HepG2 (cell line): Measurements from ENCODE around the gene NIPAL3.

Experiments
- ATF1 ChIP-seq: IDR thresholded peaks from 2 replicates; pipeline ENCODE4 v1.6.1; 2016; ENCODE audit warnings: mild to moderate bottlenecking, control low read depth
- CHD4 ChIP-seq: fragments of 200-600 bp; sonication (generic); IDR thresholded peaks from 2 replicates; pipeline ENCODE4 v1.7.0; 2017; ENCODE audit warnings: mild to moderate bottlenecking, low read length, borderline replicate concordance
- ETV5 ChIP-seq: IDR thresholded peaks from 2 replicates; pipeline ENCODE4 v1.6.1; 2018; ENCODE audit warnings: missing biosample characterization, missing genetic modification reagents, inconsistent platforms, borderline replicate concordance
- FOXJ3 ChIP-seq: sonication (generic); formaldehyde crosslinking; IDR thresholded peaks from 2 replicates; pipeline ENCODE4 v1.4.0; 2020; ENCODE audit warnings: missing genetic modification reagents, mild to moderate bottlenecking, borderline replicate concordance
- HDAC2 ChIP-seq: sonication (generic); formaldehyde crosslinking; IDR thresholded peaks from 2 replicates; pipeline ENCODE4 v1.4.0; 2020; ENCODE audit warnings: missing genetic modification reagents
- NCOA1 ChIP-seq: sonication (generic); formaldehyde crosslinking; IDR thresholded peaks from 2 replicates; pipeline ENCODE4 v1.9.0; 2021; ENCODE audit warnings: missing genetic modification reagents
- POLR2AphosphoS5 ChIP-seq: IDR thresholded peaks from 2 replicates; pipeline ENCODE4 v1.6.1; 2012; ENCODE audit warnings: low read depth, low read length
- SRSF1 ChIP-seq: fragments of 200-400 bp; formaldehyde crosslinking; optimal IDR thresholded peaks from 2 replicates; pipeline ENCODE3; 2017; ENCODE audit warnings: mild to moderate bottlenecking, low read depth, low read length, moderate library complexity
- ZBTB8A ChIP-seq: sonication (generic); formaldehyde crosslinking; IDR thresholded peaks from 2 replicates; pipeline ENCODE4 v1.4.0; 2020; ENCODE audit warnings: mild to moderate bottlenecking, low read depth, missing genetic modification reagents, borderline replicate concordance
- ZNF12 ChIP-seq: sonication (generic); formaldehyde crosslinking; IDR thresholded peaks from 2 replicates; pipeline ENCODE4 v1.5.0; 2020; ENCODE audit warnings: missing genetic modification reagents
- ZNF282 ChIP-seq: fragments of 450-650 bp; IDR thresholded peaks from 2 replicates; pipeline ENCODE4 v1.6.1; 2018; ENCODE audit not compliant: partially characterized antibody
- ZNF510 ChIP-seq: sonication (generic); formaldehyde crosslinking; IDR thresholded peaks from 2 replicates; pipeline ENCODE4 v1.4.0; 2020; ENCODE audit warnings: low read depth, mild to moderate bottlenecking, missing genetic modification reagents
- TF ChIP-seq, protein P1 (sequence below): sonication (generic); formaldehyde crosslinking; IDR thresholded peaks from 2 replicates; pipeline ENCODE4 v1.5.0; 2020; ENCODE audit warnings: mild to moderate bottlenecking, missing genetic modification reagents, moderate library complexity

- TF ChIP-seq POLR2AphosphoS5 (no peak), ZNF510 (CRISPR knock-in tag) (no peak), ZNF12 (CRISPR knock-in tag) (no peak), CHD4 (no peak), ZNF282 (no peak), FOXJ3 (CRISPR knock-in tag) (no peak), ATF1 (no peak), NCOA1 (no peak), ETV5 (CRISPR knock-in tag) (no peak), ZBTB8A (CRISPR knock-in tag) (no peak), SRSF1 (no peak), HDAC2 (CRISPR knock-in tag) (no peak)
- TF ChIP-seq, protein P1, sequence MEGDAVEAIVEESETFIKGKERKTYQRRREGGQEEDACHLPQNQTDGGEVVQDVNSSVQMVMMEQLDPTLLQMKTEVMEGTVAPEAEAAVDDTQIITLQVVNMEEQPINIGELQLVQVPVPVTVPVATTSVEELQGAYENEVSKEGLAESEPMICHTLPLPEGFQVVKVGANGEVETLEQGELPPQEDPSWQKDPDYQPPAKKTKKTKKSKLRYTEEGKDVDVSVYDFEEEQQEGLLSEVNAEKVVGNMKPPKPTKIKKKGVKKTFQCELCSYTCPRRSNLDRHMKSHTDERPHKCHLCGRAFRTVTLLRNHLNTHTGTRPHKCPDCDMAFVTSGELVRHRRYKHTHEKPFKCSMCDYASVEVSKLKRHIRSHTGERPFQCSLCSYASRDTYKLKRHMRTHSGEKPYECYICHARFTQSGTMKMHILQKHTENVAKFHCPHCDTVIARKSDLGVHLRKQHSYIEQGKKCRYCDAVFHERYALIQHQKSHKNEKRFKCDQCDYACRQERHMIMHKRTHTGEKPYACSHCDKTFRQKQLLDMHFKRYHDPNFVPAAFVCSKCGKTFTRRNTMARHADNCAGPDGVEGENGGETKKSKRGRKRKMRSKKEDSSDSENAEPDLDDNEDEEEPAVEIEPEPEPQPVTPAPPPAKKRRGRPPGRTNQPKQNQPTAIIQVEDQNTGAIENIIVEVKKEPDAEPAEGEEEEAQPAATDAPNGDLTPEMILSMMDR (CRISPR knock-in tag): peak; percentile 48
These were observed 30.3 kb upstream of the NIPAL3 start for GRCh38 chr1:24385160-24385940.
